ENCODE data around the gene TM9SF3. TPM values are rescaled to one million over a fixed set of nuclear protein-coding genes. Genes with fewer than 3 reads are reported as not detected.

Gene TM9SF3
- total RNA-seq, 1 experiment from 2014 or later, result 79.3 TPM

DNA sequence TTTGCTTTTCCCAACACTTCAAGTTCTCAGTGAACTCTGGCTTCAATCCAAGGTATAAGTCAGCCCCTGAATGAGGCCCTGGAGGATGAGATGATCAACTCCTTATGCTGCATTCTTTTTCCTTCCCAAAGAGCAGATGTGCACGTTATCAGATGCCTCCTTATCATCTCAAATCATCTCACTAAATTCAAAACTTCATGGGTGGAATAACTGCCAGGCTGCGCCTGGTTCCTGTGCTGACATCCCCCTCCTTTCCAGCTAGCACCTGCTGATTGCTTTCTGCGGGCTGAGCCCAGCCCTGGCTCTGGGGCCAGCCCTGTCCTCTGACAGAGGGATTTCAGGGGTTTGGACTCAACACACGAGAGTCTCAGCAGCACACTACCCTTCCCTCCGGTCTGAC, 118.0 kb downstream of the TM9SF3 start:
- ChIA-PET RAD21 (ENCODE audit: low non-redundant PET in 1 of 2, low total read pairs in 2 of 2, uncharacterized antibody in 2 of 2, unreplicated experiment in 2 of 2) (no interaction called here), POLR2A (no interaction called here), CTCF (no interaction called here)
- no peaks in the 10 kb centered on the region for H3K9me2 ChIP-seq (ENCODE audit: insufficient read depth)
- H3K27ac ChIP-seq (ENCODE audit: low read depth, low read length), result no peak overlapping the region
- no peaks in the 10 kb centered on the region for H4K20me1 ChIP-seq (ENCODE audit: insufficient read depth)
- H3K4me1 ChIP-seq (ENCODE audit: control insufficient read depth in 1 of 2, insufficient read depth in 2 of 2, low read length in 2 of 2), result no peaks in the 10 kb centered on the region
- no peaks in the 10 kb centered on the region for H3K79me2 ChIP-seq (ENCODE audit: insufficient read depth, low read length)
- no peaks in the 10 kb centered on the region for H3K36me3 ChIP-seq (ENCODE audit: control insufficient read depth in 1 of 2, insufficient read depth in 2 of 2, low read length in 2 of 2)
- TF ChIP-seq EZH2phosphoT487 (IDR thresholded peaks at IDR 0.05; ENCODE audit: borderline replicate concordance) (no peak), ELF1 (IDR thresholded peaks at IDR 0.05; ENCODE audit: borderline replicate concordance, low read depth) (no peak), REST (IDR thresholded peaks at IDR 0.05; ENCODE audit: low read depth) (no peak), CEBPB (IDR thresholded peaks at IDR 0.05; ENCODE audit: low read depth) (no peak), SIN3A (IDR thresholded peaks at IDR 0.05; ENCODE audit: low read depth) (no peak), SRF (IDR thresholded peaks at IDR 0.05; ENCODE audit: low read depth) (no peak), EZH2 (IDR thresholded peaks at IDR 0.05) (no peak), EGR1 (IDR thresholded peaks at IDR 0.05; ENCODE audit: low read depth) (no peak)
- TF ChIP-seq, protein P1, sequence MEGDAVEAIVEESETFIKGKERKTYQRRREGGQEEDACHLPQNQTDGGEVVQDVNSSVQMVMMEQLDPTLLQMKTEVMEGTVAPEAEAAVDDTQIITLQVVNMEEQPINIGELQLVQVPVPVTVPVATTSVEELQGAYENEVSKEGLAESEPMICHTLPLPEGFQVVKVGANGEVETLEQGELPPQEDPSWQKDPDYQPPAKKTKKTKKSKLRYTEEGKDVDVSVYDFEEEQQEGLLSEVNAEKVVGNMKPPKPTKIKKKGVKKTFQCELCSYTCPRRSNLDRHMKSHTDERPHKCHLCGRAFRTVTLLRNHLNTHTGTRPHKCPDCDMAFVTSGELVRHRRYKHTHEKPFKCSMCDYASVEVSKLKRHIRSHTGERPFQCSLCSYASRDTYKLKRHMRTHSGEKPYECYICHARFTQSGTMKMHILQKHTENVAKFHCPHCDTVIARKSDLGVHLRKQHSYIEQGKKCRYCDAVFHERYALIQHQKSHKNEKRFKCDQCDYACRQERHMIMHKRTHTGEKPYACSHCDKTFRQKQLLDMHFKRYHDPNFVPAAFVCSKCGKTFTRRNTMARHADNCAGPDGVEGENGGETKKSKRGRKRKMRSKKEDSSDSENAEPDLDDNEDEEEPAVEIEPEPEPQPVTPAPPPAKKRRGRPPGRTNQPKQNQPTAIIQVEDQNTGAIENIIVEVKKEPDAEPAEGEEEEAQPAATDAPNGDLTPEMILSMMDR (IDR thresholded peaks at IDR 0.05 in 2 of 3, conservative IDR thresholded peaks at IDR 0.05 in 1 of 3; ENCODE audit: borderline replicate concordance in 1 of 3, insufficient read depth in 1 of 3, low read depth in 2 of 3, low read length in 2 of 3), result no peak
- TF ChIP-seq, protein P2, sequence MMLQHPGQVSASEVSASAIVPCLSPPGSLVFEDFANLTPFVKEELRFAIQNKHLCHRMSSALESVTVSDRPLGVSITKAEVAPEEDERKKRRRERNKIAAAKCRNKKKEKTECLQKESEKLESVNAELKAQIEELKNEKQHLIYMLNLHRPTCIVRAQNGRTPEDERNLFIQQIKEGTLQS (IDR thresholded peaks at IDR 0.05), result no peak
- no peak overlapping the region for H3K9ac ChIP-seq (ENCODE audit: low read length)
- intact Hi-C loops (cut with micrococcal nuclease), result no loop called here
- H3K27me3 ChIP-seq (ENCODE audit: insufficient read depth, low read length), result peaks cover 16% of the 10 kb centered on the region
- ATAC-seq (no peak), DNase-seq (ENCODE audit: low read depth, low spot score) (no peak)
- no peak overlapping the region for H3K4me3 ChIP-seq (replicated peaks in 1 of 2; ENCODE audit: low read depth in 1 of 2, low read length in 2 of 2)
- BruUV-seq (replicated peaks), result no TSS peak
- no peak overlapping the region for H3K4me2 ChIP-seq (ENCODE audit: low read length)
- no peak overlapping the region for H2AFZ ChIP-seq (ENCODE audit: low read depth, low read length, poor library complexity, severe bottlenecking)
- H3K9me3 ChIP-seq (ENCODE audit: control insufficient read depth in 1 of 2, insufficient read depth in 1 of 2, low read depth in 1 of 2, low read length in 2 of 2), result no peaks in the 10 kb centered on the region

Other genes with a start within 250 kb of the TM9SF3 start
- gene OPALIN, start 228.0 kb downstream of the TM9SF3 start, total RNA-seq (2021; ENCODE audit: unreplicated experiment), result not detected
- gene TLL2, start 73.1 kb downstream of the TM9SF3 start, total RNA-seq (2021; ENCODE audit: unreplicated experiment), result 1.3 TPM
- 7.1 TPM for gene PIK3AP1, start 133.5 kb upstream of the TM9SF3 start, total RNA-seq (2021; ENCODE audit: unreplicated experiment)
- 59.9 TPM for gene LCOR, start 245.3 kb upstream of the TM9SF3 start, total RNA-seq (2021; ENCODE audit: unreplicated experiment)

Data from HCT116 (cell line).